Upper lobe of left lung (tissue), 6 donors: ENCODE measurements around the gene TMEM41A. TPM values are rescaled to one million over a fixed set of nuclear protein-coding genes. Genes with fewer than 3 reads are reported as not detected.

Experiments used
- ATAC-seq, 2 donors: fragments of 200-7000 bp; cut with Tn5 transposase; one replicate each; pipeline ENCODE4 v1.9.1; 2022; ENCODE audit warnings: mild to moderate bottlenecking in 2 of 2, moderate library complexity in 2 of 2; ENCODE audit not compliant: low FRiP score in 2 of 2
- DNase-seq, 2 donors: peaks; one replicate each; pipeline ENCODE4 v3.0.0-alpha.2; 2019 to 2020
- H3K27ac ChIP-seq, 4 donors: fragments of 200-600 bp; sonication (generic); one replicate each; pipeline ENCODE4 v1.5.1; 2016 to 2019
- H3K27me3 ChIP-seq, 4 donors: fragments of 200-600 bp; sonication (generic); one replicate each; pipeline ENCODE4 v1.5.1; 2017 to 2019
- H3K36me3 ChIP-seq, 4 donors: fragments of 200-600 bp; sonication (generic); one replicate each; pipeline ENCODE4 v1.5.1; 2016 to 2019
- H3K4me1 ChIP-seq, 4 donors: fragments of 200-600 bp; sonication (generic); one replicate each; pipeline ENCODE4 v1.5.1; 2018 to 2019
- H3K4me3 ChIP-seq, 4 donors: fragments of 200-600 bp; sonication (generic); one replicate each; pipeline ENCODE4 v1.5.1; 2017 to 2019; ENCODE audit warnings: mild to moderate bottlenecking in 2 of 4, moderate library complexity in 1 of 4
- H3K9me3 ChIP-seq, 4 donors: fragments of 200-600 bp; sonication (generic); one replicate each; pipeline ENCODE4 v1.5.1; 2018 to 2019
- CTCF ChIP-seq, 6 experiments: fragments of 450-650 bp in 4 of 6; fragments of 200-600 bp in 2 of 6; sonication (generic) in 2 of 6; IDR thresholded peaks; one replicate each; pipeline ENCODE4 v1.5.1; 2016 to 2019; ENCODE audit warnings: antibody characterized with exemption in 6 of 6
- EP300 ChIP-seq, 4 donors: sonication (generic); formaldehyde crosslinking; IDR thresholded peaks; one replicate each; pipeline ENCODE4 v1.5.1; 2017; ENCODE audit warnings: antibody characterized with exemption in 4 of 4, control low read depth in 2 of 4
- POLR2A ChIP-seq, 4 donors: fragments of 450-650 bp; IDR thresholded peaks; one replicate each; pipeline ENCODE4 v1.5.1; 2016 to 2017; ENCODE audit warnings: antibody characterized with exemption in 4 of 4, mild to moderate bottlenecking in 2 of 4
- POLR2AphosphoS5 ChIP-seq, 2 donors: sonication (generic); formaldehyde crosslinking; IDR thresholded peaks; one replicate each; pipeline ENCODE4 v1.5.1; 2017; ENCODE audit warnings: antibody characterized with exemption in 2 of 2
- WGBS, 2 donors: methylation state at CpG; one replicate each; pipeline ENCODE4 v1.1.5; 2017 to 2018; 5-methylcytosine and 5-hydroxymethylcytosine counted together
- total RNA-seq, 6 donors: library from RNA; depleted of rRNA in 4 of 6; stranded (reverse); fragments of >200 nt in 4 of 6; gene quantifications; one replicate each; pipeline versions ENCODE4 v1.1.0 to v1.2.1, GENCODE V29; 2016 to 2021
- donor health status: DM: no; HTN: no; CAD: no; lungs with moderate emphysema.
- donor health status: DM: no; HTN: yes; CAD: no; lungs with severe emphysema.

Gene TMEM41A
- total RNA-seq, 6 donors from 2014 or later = 14.8 to 38.5 (median 24.5) TPM

- Histone ChIP-seq H3K27ac (no peak overlapping the region), H3K27me3 (no peaks in the 10 kb centered on the region), H3K4me3 (no peak overlapping the region), H3K36me3 (peaks cover 0 to 28% (median 3%) of the 10 kb centered on the region in 4 donors), H3K4me1 (no peaks in the 10 kb centered on the region), H3K9me3 (no peaks in the 10 kb centered on the region)
- no peak for TF ChIP-seq POLR2AphosphoS5 (IDR thresholded peaks at IDR 0.05)
- 93 to 99% methylated on average over 4 of the region's 4 CpGs for WGBS, 2 donors
- ATAC-seq = no peak
- no peak for DNase-seq
These were observed 12.9 kb upstream of the TMEM41A start for GRCh38 chr3:185511711-185512110.

- peak in 1 of 2 donors; percentile 32 for ATAC-seq
- peak in 1 of 2 donors; percentile 51 for DNase-seq
- H3K4me3 ChIP-seq = no peak overlapping the region
- H3K27me3 ChIP-seq = no peaks in the 10 kb centered on the region
- no peak overlapping the region for H3K27ac ChIP-seq
- TF ChIP-seq CTCF (IDR thresholded peaks at IDR 0.05) (no peak), POLR2AphosphoS5 (IDR thresholded peaks at IDR 0.05) (no peak), EP300 (IDR thresholded peaks at IDR 0.05) (no peak), POLR2A (IDR thresholded peaks at IDR 0.05) (no peak)
- H3K9me3 ChIP-seq = no peaks in the 10 kb centered on the region
- peaks cover 0 to 19% (median 0%) of the 10 kb centered on the region in 4 donors for H3K36me3 ChIP-seq
- H3K4me1 ChIP-seq = no peaks in the 10 kb centered on the region
- 75 to 86% methylated on average over 11 to 19 of the region's 19 CpGs for WGBS, 2 donors
These were observed 9.6 kb upstream of the TMEM41A start for GRCh38 chr3:185508335-185508991.

- Histone ChIP-seq H3K4me3 (no peak overlapping the region), H3K36me3 (peaks cover 0 to 19% (median 0%) of the 10 kb centered on the region in 4 donors), H3K4me1 (no peaks in the 10 kb centered on the region), H3K27me3 (no peaks in the 10 kb centered on the region), H3K9me3 (no peaks in the 10 kb centered on the region), H3K27ac (no peak overlapping the region)
- WGBS, 2 donors = 47 to 62% methylated on average over 6 of the region's 6 CpGs
- ATAC-seq = no peak
- DNase-seq = no peak
- TF ChIP-seq POLR2AphosphoS5 (IDR thresholded peaks at IDR 0.05) (no peak), POLR2A (IDR thresholded peaks at IDR 0.05) (no peak), CTCF (IDR thresholded peaks at IDR 0.05) (no peak), EP300 (IDR thresholded peaks at IDR 0.05) (no peak)
These were observed 9.0 kb upstream of the TMEM41A start for GRCh38 chr3:185507883-185508282.

GRCh38 chr3:185504636-185505035, 5.8 kb upstream of the TMEM41A start:
- peak in 1 of 2 donors; percentile 24 for DNase-seq
- no peaks in the 10 kb centered on the region for H3K27me3 ChIP-seq
- no peak for TF ChIP-seq POLR2AphosphoS5 (IDR thresholded peaks at IDR 0.05)
- TF ChIP-seq POLR2A (IDR thresholded peaks at IDR 0.05) = no peak
- no peak for TF ChIP-seq CTCF (IDR thresholded peaks at IDR 0.05)
- no peak for TF ChIP-seq EP300 (IDR thresholded peaks at IDR 0.05)
- WGBS, 2 donors = 51 to 54% methylated on average over 3 of the region's 3 CpGs
- no peaks in the 10 kb centered on the region for H3K9me3 ChIP-seq
- no peak overlapping the region for H3K4me3 ChIP-seq
- H3K4me1 ChIP-seq = peaks cover 0 to under 1% (median 0%) of the 10 kb centered on the region in 4 donors
- peaks cover 0 to 6% (median 0%) of the 10 kb centered on the region in 4 donors for H3K36me3 ChIP-seq
- ATAC-seq = no peak
- H3K27ac ChIP-seq = peak overlapping the region in 1 of 4 donors; percentile 15

GRCh38 chr3:185503521-185503920, 4.7 kb upstream of the TMEM41A start:
- no peak for TF ChIP-seq EP300 (IDR thresholded peaks at IDR 0.05)
- peak in 1 of 2 donors; percentile 30 for DNase-seq
- 43 to 83% methylated on average over 1 of the region's 1 CpG for WGBS, 2 donors
- H3K4me1 ChIP-seq = peaks cover 0 to 7% (median 4%) of the 10 kb centered on the region in 4 donors
- H3K4me3 ChIP-seq = no peak overlapping the region
- no peaks in the 10 kb centered on the region for H3K27me3 ChIP-seq
- H3K36me3 ChIP-seq = peaks cover 0 to 5% (median 0%) of the 10 kb centered on the region in 4 donors
- ATAC-seq = no peak
- H3K9me3 ChIP-seq = no peaks in the 10 kb centered on the region
- no peak overlapping the region for H3K27ac ChIP-seq

GRCh38 chr3:185502987-185503386, 4.2 kb upstream of the TMEM41A start:
- H3K4me1 ChIP-seq = peaks cover under 1 to 10% (median 5%) of the 10 kb centered on the region in 4 donors
- ATAC-seq (no peak), DNase-seq (no peak)
- TF ChIP-seq EP300 (IDR thresholded peaks at IDR 0.05) = no peak
- no peak for TF ChIP-seq POLR2AphosphoS5 (IDR thresholded peaks at IDR 0.05)
- no peak for TF ChIP-seq CTCF (IDR thresholded peaks at IDR 0.05)
- no peak for TF ChIP-seq POLR2A (IDR thresholded peaks at IDR 0.05)
- 70 to 92% methylated on average over 3 of the region's 3 CpGs for WGBS, 2 donors
- no peaks in the 10 kb centered on the region for H3K9me3 ChIP-seq
- H3K36me3 ChIP-seq = no peaks in the 10 kb centered on the region
- no peaks in the 10 kb centered on the region for H3K27me3 ChIP-seq
- no peak overlapping the region for H3K4me3 ChIP-seq
- H3K27ac ChIP-seq = no peak overlapping the region
